Activated T-helper 1 cell treated with anti-CD3 and anti-CD28 coated beads, Interleukin-2, amount 50 U/mL, for 16 hours (primary cell): ENCODE results near the gene SMC6.

ENCODE experiments used
- DNase-seq, 2 donors: peaks; one replicate each; pipeline ENCODE4 v3.0.0-alpha.2; 2020; ENCODE audit warnings: low read depth in 1 of 2, low spot score in 1 of 2

Gene SMC6

GRCh38 chr2:17763641-17764333, 10.2 kb upstream of the SMC6 start:
- no peak for DNase-seq

DNA sequence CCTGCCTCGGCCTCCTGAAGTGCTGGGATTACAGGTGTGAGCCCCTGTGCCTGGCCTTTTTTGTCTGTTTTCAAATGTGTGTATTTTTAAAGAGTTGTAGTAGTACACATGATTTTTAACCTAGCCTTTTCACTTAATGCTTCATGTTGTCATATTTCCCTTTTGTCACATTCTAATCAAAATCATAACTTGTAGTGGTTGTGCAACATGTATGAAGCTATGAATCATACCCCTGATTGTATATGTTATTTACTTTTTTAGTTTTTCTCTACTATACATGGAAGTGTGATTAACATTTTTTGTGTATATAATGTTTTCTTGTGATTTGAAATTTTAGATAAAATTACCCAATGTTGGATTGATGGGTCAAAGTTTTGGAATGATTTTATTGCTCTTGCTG, 8.8 kb upstream of the SMC6 start:
- no peak for DNase-seq

- DNase-seq: no peak
Measured at GRCh38 chr2:17759805-17760204, 6.2 kb upstream of the SMC6 start.

DNA sequence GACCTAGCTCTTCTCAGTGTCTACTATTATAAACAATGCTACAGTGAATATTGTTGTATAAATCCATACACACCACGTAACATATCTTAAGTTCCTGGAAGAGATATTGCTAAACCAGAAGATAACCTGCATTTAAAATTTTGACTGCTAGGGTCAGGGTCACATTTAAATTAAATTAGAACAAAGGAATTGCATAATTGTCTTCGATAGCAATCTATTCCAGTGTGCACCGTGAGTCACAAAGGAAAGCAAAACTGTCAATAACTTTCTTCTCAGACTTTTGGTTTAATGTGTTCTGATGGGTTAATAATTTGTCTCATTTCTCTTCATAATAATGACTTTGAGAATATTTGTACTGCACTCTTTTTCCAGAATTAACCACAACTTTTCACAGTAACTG, 4.5 kb upstream of the SMC6 start:
- DNase-seq: no peak

GRCh38 chr2:17757321-17757720, 3.7 kb upstream of the SMC6 start:
- no peak for DNase-seq

DNA sequence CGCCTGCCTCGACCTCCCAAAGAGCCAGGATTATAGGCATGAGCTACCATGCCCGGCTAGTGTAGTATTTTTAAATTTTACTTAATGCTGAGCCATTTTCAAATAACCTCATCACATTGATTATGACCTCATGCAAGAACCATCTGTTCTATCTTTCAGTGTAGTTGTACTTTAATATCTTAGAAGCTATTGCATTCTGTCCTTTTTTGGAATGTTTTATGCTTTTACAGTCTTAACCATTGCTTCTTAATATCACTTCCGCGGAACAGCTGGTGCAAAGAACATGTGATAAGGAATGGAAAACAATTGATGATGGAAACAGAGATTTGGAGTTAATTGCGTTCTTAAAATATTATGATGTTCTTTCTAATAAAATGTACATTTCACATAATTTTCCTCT, 3.1 kb upstream of the SMC6 start:
- DNase-seq: no peak

- DNase-seq: no peak
Measured at GRCh38 chr2:17754773-17755425, 1.3 kb upstream of the SMC6 start.

DNA sequence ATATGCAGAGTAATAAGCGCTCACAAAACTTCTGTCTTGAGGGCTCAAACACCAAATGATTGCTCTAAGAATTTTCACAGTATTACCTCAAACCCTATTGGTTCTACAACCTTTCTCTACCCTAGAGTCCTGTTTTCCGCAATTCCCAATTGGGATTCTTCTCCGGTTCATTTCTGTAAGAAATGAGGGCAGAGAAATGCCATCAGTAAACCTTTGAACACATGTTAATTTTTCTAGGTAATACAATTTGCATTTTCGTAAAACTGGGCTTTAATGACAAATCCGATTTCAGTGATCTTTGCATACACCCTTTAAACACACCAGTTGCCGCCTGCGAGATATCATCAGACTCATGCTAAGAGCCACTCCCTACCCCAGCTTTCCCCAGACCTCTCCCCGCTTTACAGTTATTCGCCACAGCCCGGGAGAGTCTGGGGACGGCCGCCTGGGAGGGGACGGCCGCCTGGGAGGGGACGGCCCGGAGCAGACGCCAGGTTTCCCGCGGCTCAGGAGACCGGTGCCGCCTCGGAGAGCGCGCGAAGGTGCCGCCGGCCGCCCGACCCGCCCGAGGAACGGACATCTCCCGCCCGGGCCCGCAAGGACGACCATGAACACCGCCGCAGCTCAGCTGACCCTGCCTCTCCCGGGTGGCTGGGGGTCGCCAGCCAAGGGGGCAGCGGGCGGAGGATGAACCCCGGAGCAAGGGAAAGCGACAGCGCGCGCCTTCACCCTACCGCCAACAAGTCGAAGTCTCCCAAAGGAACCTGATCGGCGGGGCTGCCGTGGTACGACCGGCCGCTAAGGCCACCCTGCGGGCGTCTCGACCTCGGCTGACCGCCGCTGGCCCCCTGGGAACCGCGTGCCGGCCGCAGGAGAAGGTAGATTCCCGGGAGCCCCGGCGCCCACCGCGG, 463 bp downstream of the SMC6 start:
- DNase-seq: peak in 1 of 2 donors; percentile 32

DNA sequence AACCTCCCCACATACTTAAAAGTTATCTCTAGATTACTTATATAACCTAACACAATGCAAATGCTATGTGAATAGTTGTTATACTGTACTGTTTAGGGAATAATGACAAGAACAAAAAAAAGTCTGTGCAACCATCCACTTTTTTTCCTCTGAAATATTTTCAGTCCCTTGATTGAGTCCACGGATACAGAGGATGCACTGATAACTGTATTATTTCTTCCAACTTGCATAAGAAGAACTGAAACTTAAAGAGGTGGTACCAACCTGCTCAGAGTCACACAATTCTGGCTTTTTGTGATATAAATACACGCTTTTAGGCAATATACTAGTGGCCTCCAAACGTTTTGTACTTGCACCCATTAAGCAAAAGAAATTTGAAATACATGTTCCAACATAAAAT, 1.4 kb downstream of the SMC6 start:
- DNase-seq: no peak

GRCh38 chr2:17749753-17750438, 3.7 kb downstream of the SMC6 start:
- no peak for DNase-seq

DNA sequence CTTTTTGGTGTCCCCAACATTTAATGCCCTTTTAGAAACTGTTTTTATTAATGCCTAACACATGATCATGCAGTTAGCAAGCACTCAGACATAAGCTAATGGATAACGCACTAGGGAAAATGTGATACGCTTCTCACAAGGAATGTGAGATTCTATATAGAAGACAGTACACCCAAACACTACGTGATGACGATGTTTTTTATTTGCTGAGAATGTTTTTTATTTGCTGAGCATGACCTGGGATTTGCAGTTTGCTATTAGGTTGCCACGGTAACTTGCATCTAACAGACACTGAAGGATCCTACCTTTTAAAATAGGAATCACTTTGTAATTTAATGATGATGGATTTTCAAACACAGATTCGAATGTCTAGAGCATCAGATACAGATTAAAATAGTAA, 4.9 kb downstream of the SMC6 start:
- no peak for DNase-seq

GRCh38 chr2:17747684-17748452, 5.7 kb downstream of the SMC6 start:
- DNase-seq: no peak

GRCh38 chr2:17740203-17740602, 13.4 kb downstream of the SMC6 start:
- DNase-seq: no peak

- no peak for DNase-seq
Measured at GRCh38 chr2:17736989-17737388, 16.6 kb downstream of the SMC6 start.

DNA sequence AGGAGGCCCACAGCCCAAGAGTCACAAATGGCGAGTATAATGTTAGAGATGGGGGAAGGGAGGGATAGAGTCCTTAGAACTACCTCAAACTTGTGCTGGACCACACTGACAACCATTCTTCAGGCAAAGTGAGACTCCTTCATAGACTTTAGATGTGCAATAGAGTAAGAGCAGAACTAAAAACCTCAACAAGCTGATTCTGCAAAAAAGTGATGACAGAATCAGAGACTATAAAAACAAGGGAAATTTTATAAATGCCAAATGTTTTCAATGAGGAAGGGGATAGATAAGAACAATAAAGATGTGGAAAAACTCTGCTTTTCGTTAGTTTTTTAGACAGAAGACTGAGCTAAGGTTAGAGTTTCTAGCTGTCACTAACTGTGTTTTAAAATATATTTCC, 17.7 kb downstream of the SMC6 start:
- DNase-seq: no peak

GRCh38 chr2:17733599-17733998, 20.0 kb downstream of the SMC6 start:
- no peak for DNase-seq

GRCh38 chr2:17729880-17730279, 23.7 kb downstream of the SMC6 start:
- no peak for DNase-seq

DNA sequence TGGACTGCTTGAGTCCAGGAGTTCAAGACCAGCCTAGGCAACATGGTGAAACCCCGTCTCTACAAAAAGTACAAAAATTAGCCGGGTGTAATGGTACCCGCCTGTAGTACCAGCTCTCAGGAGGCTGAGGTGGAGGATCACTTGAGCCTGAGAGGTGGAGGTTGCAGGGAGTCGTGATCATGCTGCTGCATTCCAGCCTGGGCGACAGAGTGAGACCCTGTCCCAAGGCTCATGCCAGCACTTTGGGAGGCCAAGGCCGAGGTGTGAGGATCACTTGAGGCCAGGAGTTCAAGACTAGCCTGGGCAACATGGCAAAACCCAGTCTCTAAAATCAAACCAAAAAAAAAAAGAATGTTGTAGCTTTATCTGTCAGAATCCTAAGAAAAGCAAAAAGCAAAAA, 25.4 kb downstream of the SMC6 start:
- DNase-seq: no peak

DNA sequence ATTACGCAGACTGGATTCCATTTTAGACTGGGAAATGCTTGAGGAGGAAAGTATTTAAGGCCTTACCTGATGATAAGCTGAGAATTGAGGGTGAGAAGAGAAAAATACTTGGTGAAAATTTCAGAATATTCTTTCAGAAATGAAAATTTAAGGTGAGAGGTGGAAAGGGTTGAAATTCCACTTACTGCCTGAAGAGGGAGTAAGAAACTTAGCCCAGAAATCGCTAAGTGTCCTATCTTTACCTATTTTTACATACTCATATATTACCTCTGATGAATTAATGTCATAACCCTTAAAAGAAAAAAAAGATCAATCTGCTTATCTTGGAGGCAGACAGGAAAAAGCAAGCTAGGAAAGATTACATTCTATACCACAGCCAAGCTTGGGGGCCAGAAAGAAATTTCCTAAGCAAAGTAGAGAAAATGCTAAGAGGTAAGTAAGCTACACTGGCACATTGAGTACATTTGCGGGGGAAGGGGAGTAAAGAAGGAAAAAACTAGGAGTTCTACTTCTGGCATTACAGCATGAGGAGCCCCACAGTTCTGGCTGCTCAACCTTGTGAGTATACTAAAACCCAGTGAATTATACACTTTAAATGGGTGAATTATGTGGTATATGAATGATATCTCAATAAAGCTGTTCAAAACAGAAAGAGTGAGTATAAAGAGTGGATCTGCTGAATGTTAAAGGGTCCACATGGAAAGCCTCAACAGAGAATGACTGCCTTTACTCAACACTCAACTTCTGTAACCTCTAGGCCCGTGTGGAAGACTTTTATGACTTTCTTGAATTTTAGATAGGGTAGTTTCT, 33.8 kb downstream of the SMC6 start:
- DNase-seq: no peak

- DNase-seq: no peak
Measured at GRCh38 chr2:17718689-17719088, 34.9 kb downstream of the SMC6 start.
